ENCODE data around the gene TPPP2. TPM values are rescaled to one million over a fixed set of nuclear protein-coding genes. Genes with fewer than 3 reads are reported as not detected.
"Not testable (repeated sequence)": the region's sequence is repeated elsewhere in the genome, so short reads cannot be mapped to it uniquely, and the experiment has no call there.

The TPPP2 gene
- polyA plus RNA-seq = not detected

DNA sequence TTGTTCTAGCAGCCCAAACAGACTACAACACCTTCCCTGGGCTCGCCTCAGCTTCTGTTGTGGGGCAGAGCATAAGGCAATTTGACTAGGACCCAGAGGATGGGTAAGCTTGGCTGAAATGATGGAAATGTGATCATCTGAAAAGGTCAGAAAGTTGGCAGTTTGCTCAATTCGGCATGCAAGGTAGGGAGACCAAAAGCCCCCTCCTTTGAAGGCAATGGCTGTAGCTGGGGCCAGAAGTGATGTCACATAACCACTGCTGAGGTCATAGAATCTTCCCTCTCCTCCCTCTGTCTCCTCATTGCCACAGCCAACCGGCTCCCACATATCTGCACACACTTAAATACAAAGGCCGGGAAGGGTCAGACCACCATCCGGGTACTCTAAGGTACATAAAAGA is at the start of gene TPPP2:
TPPP2 (plus strand) TSS at position 301 of the 400 bp plus-strand sequence. CDS start 365 bp downstream, outside the sequence.
- 84 to 95% (median 84%) methylated on average over 5 of the region's 5 CpGs for WGBS, 3 donors
- H3K27ac ChIP-seq (ENCODE audit: low read depth, low read length) = no peak within 1 kb of the TSS

DNA sequence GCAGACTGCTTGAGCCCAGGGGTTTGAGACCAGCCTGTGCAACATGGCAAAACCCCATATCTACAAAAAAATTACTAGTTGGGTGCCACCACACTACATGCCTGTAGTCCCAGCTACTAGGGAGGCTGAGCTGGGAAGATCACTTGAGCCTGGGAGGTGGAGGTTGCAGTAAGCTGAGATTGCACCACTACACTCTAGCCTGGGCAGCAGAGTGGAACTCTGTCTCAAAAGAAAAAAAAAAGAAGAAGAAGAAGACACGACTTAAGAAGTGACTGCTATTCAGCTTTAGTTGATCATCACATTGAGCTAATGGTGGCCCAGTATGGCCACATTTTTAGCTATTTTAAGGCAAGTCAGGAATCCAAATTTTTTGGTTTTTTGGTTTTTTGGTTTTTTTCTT is 49.1 kb upstream of the TPPP2 start:
- H3K27ac ChIP-seq (ENCODE audit: low read depth, low read length) = no peak overlapping the region
- WGBS, 3 donors = 52 to 82% (median 70%) methylated on average over 1 of the region's 1 CpG

GRCh38 chr14:20982646-20983369 is 47.2 kb upstream of the TPPP2 start:
- no peak overlapping the region for H3K27ac ChIP-seq (ENCODE audit: low read depth, low read length)
- 77 to 87% (median 78%) methylated on average over 2 of the region's 2 CpGs for WGBS, 3 donors

GRCh38 chr14:20985650-20986049 is 44.4 kb upstream of the TPPP2 start:
- H3K27ac ChIP-seq (ENCODE audit: low read depth, low read length) = not testable (repeated sequence)
- 80 to 92% (median 85%) methylated on average over 4 of the region's 4 CpGs for WGBS, 3 donors

- WGBS, 3 donors = 47 to 53% (median 52%) methylated on average over 2 of the region's 2 CpGs
- no peak overlapping the region for H3K27ac ChIP-seq (ENCODE audit: low read depth, low read length)
Measured at GRCh38 chr14:20986811-20987210, 43.2 kb upstream of the TPPP2 start.

DNA sequence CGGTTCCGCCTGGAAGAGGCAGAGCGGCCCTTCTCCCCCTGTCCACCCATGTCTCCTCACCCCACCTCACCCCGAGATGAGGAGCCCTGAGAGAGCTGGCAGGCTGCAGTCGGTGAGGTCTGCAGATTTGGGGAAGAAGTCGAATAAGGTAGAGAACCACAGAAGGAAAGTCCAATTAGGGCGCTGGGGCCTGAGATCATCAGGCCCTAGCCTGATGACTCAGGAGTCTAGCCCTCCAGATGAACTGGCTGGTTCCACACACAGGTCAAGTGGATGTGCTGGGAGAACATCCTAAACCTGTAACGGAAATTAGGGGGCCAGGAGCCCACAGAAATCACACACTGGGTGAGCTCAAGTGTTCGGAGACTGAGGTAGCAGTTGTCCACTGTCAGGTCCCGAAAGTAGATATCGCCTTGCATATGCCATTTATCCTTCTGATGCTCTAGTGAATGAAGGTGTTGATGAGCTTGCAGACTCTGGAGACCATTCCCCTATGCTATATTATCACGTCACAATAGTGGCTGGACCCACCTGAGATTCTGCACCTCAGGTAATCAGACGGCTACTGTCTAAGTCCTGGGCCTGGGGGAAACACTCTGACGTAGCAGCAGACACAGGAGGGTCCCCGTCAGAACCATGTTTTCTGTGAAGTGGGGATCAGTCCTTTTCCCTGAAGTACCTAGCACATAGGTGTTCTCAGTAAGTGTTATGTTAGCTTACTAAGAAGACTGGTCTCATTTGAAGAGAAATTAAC is 41.1 kb upstream of the TPPP2 start:
- WGBS, 3 donors = 81 to 87% (median 83%) methylated on average over 15 of the region's 15 CpGs
- H3K27ac ChIP-seq (ENCODE audit: low read depth, low read length) = no peak overlapping the region

- WGBS, 3 donors = 0 to 1% (median 1%) methylated on average over 11 of the region's 11 CpGs
- no peak overlapping the region for H3K27ac ChIP-seq (ENCODE audit: low read depth, low read length)
Measured at GRCh38 chr14:20989471-20989786, 40.6 kb upstream of the TPPP2 start.

GRCh38 chr14:20989787-20990600 is 40.0 kb upstream of the TPPP2 start, which contains the start of gene METTL17:
Gene METTL17 (plus strand): TSS chr14:20989980. CDS start chr14:20990003, 23 bp downstream.
- no peak within 1 kb of the TSS for H3K27ac ChIP-seq (ENCODE audit: low read depth, low read length)
- WGBS, 3 donors = 0% methylated on average over 41 to 42 of the region's 42 CpGs

- WGBS, 3 donors = 73 to 92% (median 89%) methylated on average over 14 of the region's 14 CpGs
- no peak overlapping the region for H3K27ac ChIP-seq (ENCODE audit: low read depth, low read length)
Measured at GRCh38 chr14:20996521-20996920, 33.5 kb upstream of the TPPP2 start.

- 50 to 68% (median 68%) methylated on average over 4 of the region's 4 CpGs for WGBS, 3 donors
- no peak overlapping the region for H3K27ac ChIP-seq (ENCODE audit: low read depth, low read length)
Measured at GRCh38 chr14:20997115-20997514, 32.9 kb upstream of the TPPP2 start.

DNA sequence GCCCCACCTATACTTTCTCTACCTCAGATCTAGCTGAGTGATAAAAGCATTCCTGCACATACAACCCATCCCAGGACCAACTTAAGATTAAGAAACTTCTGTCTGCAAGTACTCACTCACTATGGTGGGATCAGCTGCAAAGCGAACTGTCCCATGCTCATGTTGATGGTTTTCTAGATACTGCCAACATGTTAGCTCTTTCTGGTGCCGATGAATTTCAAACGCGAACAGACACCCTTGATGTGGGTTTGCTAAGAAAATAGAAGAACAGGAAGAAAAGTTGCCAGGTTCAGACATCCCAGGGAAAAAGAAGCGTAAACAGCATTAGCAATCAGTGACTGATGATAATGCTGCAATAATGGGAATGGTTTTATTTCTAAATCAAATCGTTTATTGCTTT is 32.5 kb upstream of the TPPP2 start:
- WGBS, 3 donors = 61 to 85% (median 84%) methylated on average over 6 of the region's 6 CpGs
- H3K27ac ChIP-seq (ENCODE audit: low read depth, low read length) = no peak overlapping the region

GRCh38 chr14:20998139-20998538 is 31.9 kb upstream of the TPPP2 start:
- no peak overlapping the region for H3K27ac ChIP-seq (ENCODE audit: low read depth, low read length)
- 75 to 83% (median 77%) methylated on average over 3 of the region's 3 CpGs for WGBS, 3 donors

GRCh38 chr14:20998674-20999366 is 31.2 kb upstream of the TPPP2 start, which contains the start of gene SLC39A2:
Gene SLC39A2 (plus strand): TSS chr14:20999293. CDS start chr14:20999447, 154 bp downstream.
- 52 to 58% (median 52%) methylated on average over 6 of the region's 6 CpGs for WGBS, 3 donors
- no peak within 1 kb of the TSS for H3K27ac ChIP-seq (ENCODE audit: low read depth, low read length)

- 76 to 80% (median 76%) methylated on average over 4 of the region's 4 CpGs for WGBS, 3 donors
- H3K27ac ChIP-seq (ENCODE audit: low read depth, low read length) = no peak overlapping the region
Measured at GRCh38 chr14:20999591-20999990, 30.4 kb upstream of the TPPP2 start.

DNA sequence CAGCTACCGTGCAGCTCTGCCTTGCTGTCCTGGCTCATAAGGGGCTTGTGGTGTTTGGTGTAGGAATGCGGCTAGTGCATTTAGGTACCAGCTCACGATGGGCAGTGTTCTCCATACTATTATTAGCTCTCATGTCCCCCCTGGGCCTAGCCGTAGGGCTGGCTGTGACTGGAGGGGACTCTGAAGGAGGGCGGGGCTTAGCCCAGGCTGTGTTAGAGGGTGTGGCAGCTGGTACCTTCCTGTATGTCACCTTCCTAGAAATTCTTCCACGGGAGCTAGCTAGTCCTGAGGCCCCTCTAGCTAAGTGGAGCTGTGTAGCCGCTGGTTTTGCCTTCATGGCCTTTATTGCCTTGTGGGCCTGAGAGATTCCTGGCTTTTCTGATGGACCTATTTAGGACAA is 28.8 kb upstream of the TPPP2 start:
- WGBS, 3 donors = 75 to 81% (median 77%) methylated on average over 7 of the region's 7 CpGs

GRCh38 chr14:21003788-21004346 is 26.1 kb upstream of the TPPP2 start:
- 87% methylated on average over 14 of the region's 14 CpGs for WGBS, 3 donors
- no peak overlapping the region for H3K27ac ChIP-seq (ENCODE audit: low read depth, low read length)

More for the DNA sequence above, 28.8 kb upstream of the TPPP2 start:
- H3K27ac ChIP-seq (ENCODE audit: low read depth, low read length) = no peak overlapping the region

- 67 to 80% (median 74%) methylated on average over 3 of the region's 3 CpGs for WGBS, 3 donors
- not testable (repeated sequence) for H3K27ac ChIP-seq (ENCODE audit: low read depth, low read length)
Measured at GRCh38 chr14:21009721-21010120, 20.3 kb upstream of the TPPP2 start.

- WGBS, 3 donors = 78 to 88% (median 83%) methylated on average over 1 of the region's 1 CpG
- H3K27ac ChIP-seq (ENCODE audit: low read depth, low read length) = no peak overlapping the region
Measured at GRCh38 chr14:21011136-21011535, 18.9 kb upstream of the TPPP2 start.
